Measurements from ENCODE around the gene GARIN5B. TPM values are rescaled to one million over a fixed set of nuclear protein-coding genes. Genes with fewer than 3 reads are reported as not detected.

The GARIN5B gene
- total RNA-seq, 1 experiment from 2014 or later: 0.13 TPM

- peak overlapping the region; percentile 22 to 72; a peak in 3 of 5 replicates for H3K4me3 Mint-ChIP-seq
- Histone ChIP-seq H4K8ac (replicated peaks; ENCODE audit: insufficient read length, low read depth, low read length) (no peak overlapping the region), H3K4ac (ENCODE audit: low read depth, low read length) (no peak overlapping the region), H3K79me2 (ENCODE audit: insufficient read depth, low read length) (no peaks in the 10 kb centered on the region), H2BK20ac (ENCODE audit: low read depth, low read length, poor library complexity, severe bottlenecking) (no peak overlapping the region), H3K23me2 (ENCODE audit: insufficient read length, low read depth, low read length, poor library complexity, severe bottlenecking) (peaks cover 3% of the 10 kb centered on the region), H2BK15ac (ENCODE audit: low read depth, low read length) (no peak overlapping the region), H4K91ac (ENCODE audit: insufficient read length, low read depth, low read length) (no peak overlapping the region), H3K27me3 (ENCODE audit: insufficient read depth, low read length) (peaks cover 5% of the 10 kb centered on the region; the same call in 1 of the 2 replicates), H4K5ac (ENCODE audit: insufficient read length, low read depth, low read length) (no peak overlapping the region), H4K20me1 (ENCODE audit: control insufficient read depth, insufficient read depth, insufficient read length) (no peaks in the 10 kb centered on the region), H2BK12ac (ENCODE audit: insufficient read length, low read depth, low read length) (no peak overlapping the region), H2BK120ac (ENCODE audit: low read depth, low read length, poor library complexity, severe bottlenecking) (no peak overlapping the region), H3K23ac (ENCODE audit: insufficient read length, low read depth, low read length) (no peak overlapping the region), H3K14ac (ENCODE audit: insufficient read depth, low read length) (peak overlapping the region; percentile 23), H2BK5ac (ENCODE audit: insufficient read length, low read length) (no peak overlapping the region), H3K4me2 (ENCODE audit: insufficient read depth, insufficient read length, low read length) (no peak overlapping the region), H2AFZ (ENCODE audit: low read length) (no peak overlapping the region), H3K9ac (ENCODE audit: extremely low read depth, insufficient read length, low read length) (no peak overlapping the region), H3K56ac (ENCODE audit: insufficient read length, low read depth, low read length) (no peak overlapping the region), H3K18ac (ENCODE audit: insufficient read length, low read depth, low read length) (no peak overlapping the region), H3K27ac (ENCODE audit: insufficient read length, low read depth, low read length) (no peak overlapping the region), H3K9me3 (ENCODE audit: control insufficient read depth, low read depth, low read length) (no peaks in the 10 kb centered on the region), H3T11ph (ENCODE audit: low read length) (no peak overlapping the region), H3K4me1 (ENCODE audit: insufficient read depth, low read length) (peaks cover 2% of the 10 kb centered on the region; the same call in 1 of the 2 replicates), H3K79me1 (ENCODE audit: insufficient read depth, low read depth, low read length, poor library complexity, severe bottlenecking) (no peaks in the 10 kb centered on the region), H2AK5ac (ENCODE audit: insufficient read length, low read length) (no peak overlapping the region)
- no CpG with 5 or more reads among the region's 10 CpGs for WGBS (ENCODE audit: extremely low coverage, insufficient read length, low lambda C conversion rate)
- H3K27ac Mint-ChIP-seq: peak overlapping the region; percentile 75 to 99 (median 92); a peak in 5 of 7 replicates
- H3K36me3 Mint-ChIP-seq (ENCODE audit: insufficient read depth in 1 of 3, low read depth in 3 of 3): peaks cover 20 to 62% (median 47%) of the 10 kb centered on the region in 3 experiments; a peak in 6 of 7 replicates
- DNase-seq: no peak
- peaks cover 53 to 73% of the 10 kb centered on the region in 2 experiments for H3K4me1 Mint-ChIP-seq
- TF ChIP-seq, protein P1, sequence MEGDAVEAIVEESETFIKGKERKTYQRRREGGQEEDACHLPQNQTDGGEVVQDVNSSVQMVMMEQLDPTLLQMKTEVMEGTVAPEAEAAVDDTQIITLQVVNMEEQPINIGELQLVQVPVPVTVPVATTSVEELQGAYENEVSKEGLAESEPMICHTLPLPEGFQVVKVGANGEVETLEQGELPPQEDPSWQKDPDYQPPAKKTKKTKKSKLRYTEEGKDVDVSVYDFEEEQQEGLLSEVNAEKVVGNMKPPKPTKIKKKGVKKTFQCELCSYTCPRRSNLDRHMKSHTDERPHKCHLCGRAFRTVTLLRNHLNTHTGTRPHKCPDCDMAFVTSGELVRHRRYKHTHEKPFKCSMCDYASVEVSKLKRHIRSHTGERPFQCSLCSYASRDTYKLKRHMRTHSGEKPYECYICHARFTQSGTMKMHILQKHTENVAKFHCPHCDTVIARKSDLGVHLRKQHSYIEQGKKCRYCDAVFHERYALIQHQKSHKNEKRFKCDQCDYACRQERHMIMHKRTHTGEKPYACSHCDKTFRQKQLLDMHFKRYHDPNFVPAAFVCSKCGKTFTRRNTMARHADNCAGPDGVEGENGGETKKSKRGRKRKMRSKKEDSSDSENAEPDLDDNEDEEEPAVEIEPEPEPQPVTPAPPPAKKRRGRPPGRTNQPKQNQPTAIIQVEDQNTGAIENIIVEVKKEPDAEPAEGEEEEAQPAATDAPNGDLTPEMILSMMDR (conservative IDR thresholded peaks at IDR 0.05): no peak
- peaks cover 22% of the 10 kb centered on the region for H3K27me3 Mint-ChIP-seq (ENCODE audit: low read depth)
- H3K9me3 Mint-ChIP-seq: no peaks in the 10 kb centered on the region; a peak in 1 of 5 replicates
Measured at GRCh38 chr19:55347442-55348009, 15.5 kb downstream of the GARIN5B start.
